Mammary epithelial cell (primary cell): ENCODE measurements around the gene CRAMP1.

Source experiments
- EZH2 ChIP-seq: IDR thresholded peaks from 2 replicates; pipeline ENCODE4 v1.6.1; 2012; ENCODE audit warnings: low read length, inconsistent platforms, borderline replicate concordance
- TF ChIP-seq, protein P1 (sequence below), 2 donors: IDR thresholded peaks in 1 of 2; conservative IDR thresholded peaks in 1 of 2; 2 replicates each; pipeline ENCODE4 v1.5.1; 2011 to 2012; ENCODE audit warnings: inconsistent platforms in 2 of 2, low read length in 2 of 2, mild to moderate bottlenecking in 2 of 2, control low read depth in 1 of 2, low read depth in 1 of 2; ENCODE audit not compliant: insufficient read depth in 1 of 2; ENCODE audit errors: extremely low read depth in 1 of 2

DNA sequence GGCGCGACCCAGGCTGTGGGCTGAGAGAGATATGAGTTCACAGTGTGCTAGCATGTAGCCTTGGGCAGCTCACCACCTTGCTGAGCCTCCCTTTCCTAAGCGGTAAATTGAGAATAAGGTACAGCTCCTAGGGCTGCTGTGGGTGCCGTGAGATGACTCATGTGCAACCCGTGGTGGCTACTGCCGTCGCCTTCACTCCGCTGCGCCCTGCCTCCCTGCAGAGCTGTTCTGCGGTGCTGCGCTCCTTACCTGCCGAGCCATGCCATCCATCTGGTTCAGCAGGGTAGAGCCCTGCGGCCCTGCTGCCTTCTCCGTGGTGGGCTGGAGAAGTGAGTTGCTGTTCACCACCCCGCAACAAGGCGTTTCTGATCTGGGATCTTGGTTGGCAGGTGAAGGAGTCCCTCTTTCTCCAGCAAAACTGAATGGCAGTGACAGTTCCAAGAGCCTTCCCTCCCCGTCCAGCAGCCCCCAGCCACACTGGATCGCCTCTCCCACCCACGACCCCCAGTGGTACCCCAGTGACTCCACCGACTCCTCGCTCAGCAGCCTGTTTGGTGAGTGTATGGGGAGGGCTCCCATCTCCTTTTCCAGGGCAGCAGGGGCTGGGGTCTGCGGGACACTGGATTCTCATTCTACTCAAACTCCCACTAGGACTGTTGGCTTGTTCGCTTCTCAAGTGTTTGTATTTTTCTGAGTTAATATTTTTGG lies 56.6 kb downstream of the CRAMP1 start:
- TF ChIP-seq, protein P1, sequence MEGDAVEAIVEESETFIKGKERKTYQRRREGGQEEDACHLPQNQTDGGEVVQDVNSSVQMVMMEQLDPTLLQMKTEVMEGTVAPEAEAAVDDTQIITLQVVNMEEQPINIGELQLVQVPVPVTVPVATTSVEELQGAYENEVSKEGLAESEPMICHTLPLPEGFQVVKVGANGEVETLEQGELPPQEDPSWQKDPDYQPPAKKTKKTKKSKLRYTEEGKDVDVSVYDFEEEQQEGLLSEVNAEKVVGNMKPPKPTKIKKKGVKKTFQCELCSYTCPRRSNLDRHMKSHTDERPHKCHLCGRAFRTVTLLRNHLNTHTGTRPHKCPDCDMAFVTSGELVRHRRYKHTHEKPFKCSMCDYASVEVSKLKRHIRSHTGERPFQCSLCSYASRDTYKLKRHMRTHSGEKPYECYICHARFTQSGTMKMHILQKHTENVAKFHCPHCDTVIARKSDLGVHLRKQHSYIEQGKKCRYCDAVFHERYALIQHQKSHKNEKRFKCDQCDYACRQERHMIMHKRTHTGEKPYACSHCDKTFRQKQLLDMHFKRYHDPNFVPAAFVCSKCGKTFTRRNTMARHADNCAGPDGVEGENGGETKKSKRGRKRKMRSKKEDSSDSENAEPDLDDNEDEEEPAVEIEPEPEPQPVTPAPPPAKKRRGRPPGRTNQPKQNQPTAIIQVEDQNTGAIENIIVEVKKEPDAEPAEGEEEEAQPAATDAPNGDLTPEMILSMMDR (conservative IDR thresholded peaks at IDR 0.05 in 1 of 2, IDR thresholded peaks at IDR 0.05 in 1 of 2; ENCODE audit: extremely low read depth in 1 of 2, insufficient read depth in 1 of 2, low read depth in 1 of 2, low read length in 2 of 2): no peak
- no peak for TF ChIP-seq EZH2
